Right ventricle myocardium inferior (tissue), 1 donor: ENCODE data around the gene BTBD16. TPM values are rescaled to one million over a fixed set of nuclear protein-coding genes. Genes with fewer than 3 reads are reported as not detected.

Experiments
- ATAC-seq: fragments of 200-7000 bp; cut with Tn5 transposase; one replicate; pipeline ENCODE4 v1.9.1; 2020; ENCODE audit warnings: mild to moderate bottlenecking, moderate library complexity
- DNase-seq: peaks from one replicate; pipeline ENCODE4 v3.0.0; 2021; ENCODE audit errors: missing footprints
- intact Hi-C: fragments of 100-400 bp; cut with DNase I; formaldehyde crosslinking; loops from one replicate; pipeline ENCODE4 v1.11.0; 2022
- total RNA-seq: library from RNA; stranded (reverse); fragmentation: NEBNext Ultra II Directional; extraction: Animal tissue kit (Norgen Biotek cat#: 25700); gene quantifications from one replicate; pipeline ENCODE4 v1.2.1, GENCODE V29; 2021
- donor health status: DM: no; HTN: yes; CAD: no; lungs with severe emphysema.

Gene BTBD16
- total RNA-seq, 1 donor from 2014 or later: not detected

- intact Hi-C loops: no loop called here
- DNase-seq: no peak
- no peak for ATAC-seq
These were observed 31.2 kb downstream of the BTBD16 start for GRCh38 chr10:122302315-122302714.

GRCh38 chr10:122303271-122304053 lies 32.4 kb downstream of the BTBD16 start:
- DNase-seq (no peak), ATAC-seq (no peak)
- intact Hi-C loops: no loop called here

- no peak for DNase-seq
- intact Hi-C loops: no loop called here
These were observed 33.0 kb downstream of the BTBD16 start for GRCh38 chr10:122304054-122304579.

GRCh38 chr10:122306282-122306681 lies 35.2 kb downstream of the BTBD16 start:
- intact Hi-C loops: loop anchor here (2.0 kb wide), 1 partner anchor 35 kb away; no protein-coding TSS in a partner anchor
- DNase-seq (no peak), ATAC-seq (no peak)

More at GRCh38 chr10:122304054-122304579, 33.0 kb downstream of the BTBD16 start:
- no peak for ATAC-seq

- DNase-seq (no peak), ATAC-seq (no peak)
- intact Hi-C loops: loop anchor here (2.0 kb wide), 1 partner anchor 34 kb away; no protein-coding TSS in a partner anchor
These were observed 35.6 kb downstream of the BTBD16 start for GRCh38 chr10:122306744-122307143.

GRCh38 chr10:122307669-122308416 lies 36.7 kb downstream of the BTBD16 start:
- no peak for DNase-seq
- intact Hi-C loops: loop anchor here (2.0 kb wide), 1 partner anchor 33 kb away; no protein-coding TSS in a partner anchor
- peak; percentile 83 for ATAC-seq

- intact Hi-C loops: no loop called here
- DNase-seq (no peak), ATAC-seq (peak; percentile 47)
These were observed 37.5 kb downstream of the BTBD16 start for GRCh38 chr10:122308417-122309141.

GRCh38 chr10:122310311-122311050 lies 39.4 kb downstream of the BTBD16 start:
- intact Hi-C loops: no loop called here
- DNase-seq (no peak), ATAC-seq (no peak)

GRCh38 chr10:122311051-122311410 lies 39.9 kb downstream of the BTBD16 start:
- intact Hi-C loops: no loop called here
- no peak for DNase-seq
- ATAC-seq: no peak

GRCh38 chr10:122311716-122312115 lies 40.6 kb downstream of the BTBD16 start:
- intact Hi-C loops: no loop called here
- DNase-seq (no peak), ATAC-seq (no peak)

GRCh38 chr10:122316224-122316884 lies 45.3 kb downstream of the BTBD16 start:
- ATAC-seq (no peak), DNase-seq (no peak)
- intact Hi-C loops: no loop called here

- no peak for ATAC-seq
- intact Hi-C loops: no loop called here
- DNase-seq: no peak
These were observed 50.9 kb downstream of the BTBD16 start for GRCh38 chr10:122321960-122322359.

- DNase-seq (no peak), ATAC-seq (no peak)
- intact Hi-C loops: no loop called here
These were observed 52.1 kb downstream of the BTBD16 start for GRCh38 chr10:122323189-122323588.

- no peak for ATAC-seq
- intact Hi-C loops: no loop called here
- DNase-seq: no peak
These were observed 53.0 kb downstream of the BTBD16 start for GRCh38 chr10:122323941-122324675.

- no peak for ATAC-seq
- intact Hi-C loops: no loop called here
- no peak for DNase-seq
These were observed 54.1 kb downstream of the BTBD16 start for GRCh38 chr10:122325235-122325634.

GRCh38 chr10:122326385-122326784 lies 55.3 kb downstream of the BTBD16 start:
- no peak for DNase-seq
- intact Hi-C loops: no loop called here
- ATAC-seq: no peak

- intact Hi-C loops: no loop called here
- ATAC-seq (no peak), DNase-seq (no peak)
These were observed 55.7 kb downstream of the BTBD16 start for GRCh38 chr10:122326806-122327205.
